Stimulated activated CD8-positive, alpha-beta memory T cell treated with anti-CD3 and anti-CD28 coated beads, Interleukin-4, amount 100 ng/mL, for 24 hours (primary cell): Measurements from ENCODE around the gene RABGGTA.

Experiments
- DNase-seq: peaks from one replicate; pipeline ENCODE4 v3.0.0-alpha.2; 2020; ENCODE audit warnings: low read depth

The RABGGTA gene

GRCh38 chr14:24271134-24271833, at the start of gene RABGGTA:
TSS of gene RABGGTA (minus strand) at chr14:24271597. CDS start at chr14:24271115, 482 bp downstream.
- peak; percentile 78 for DNase-seq

- no peak for DNase-seq
These were observed 45.9 kb upstream of the RABGGTA start for GRCh38 chr14:24317141-24317928.

GRCh38 chr14:24316597-24316950, 45.2 kb upstream of the RABGGTA start:
- DNase-seq: no peak

GRCh38 chr14:24315807-24316596, 44.6 kb upstream of the RABGGTA start:
- DNase-seq: no peak

GRCh38 chr14:24315243-24315806, 43.9 kb upstream of the RABGGTA start:
- no peak for DNase-seq

- no peak for DNase-seq
These were observed 43.2 kb upstream of the RABGGTA start for GRCh38 chr14:24314377-24315193.

GRCh38 chr14:24313913-24314312, 42.5 kb upstream of the RABGGTA start:
- no peak for DNase-seq

- no peak for DNase-seq
These were observed 41.5 kb upstream of the RABGGTA start for GRCh38 chr14:24312736-24313507.

- DNase-seq: no peak
These were observed 40.6 kb upstream of the RABGGTA start for GRCh38 chr14:24311837-24312615.

GRCh38 chr14:24310646-24311604, 39.5 kb upstream of the RABGGTA start, which contains the start of gene LTB4R:
TSS of gene LTB4R (plus strand) at chr14:24311502. CDS start at chr14:24315652, 4,150 bp downstream.
- peak; percentile 47 for DNase-seq

- DNase-seq: no peak
These were observed 38.9 kb upstream of the RABGGTA start for GRCh38 chr14:24310265-24310645.

GRCh38 chr14:24309538-24310264, 38.3 kb upstream of the RABGGTA start, which contains the start of gene LTB4R2:
TSS of gene LTB4R2 (plus strand) at chr14:24310140. CDS start at chr14:24310665, 525 bp downstream.
- DNase-seq: no peak

- DNase-seq: no peak
These were observed 37.1 kb upstream of the RABGGTA start for GRCh38 chr14:24308342-24309124.

GRCh38 chr14:24307575-24308341, 36.4 kb upstream of the RABGGTA start, which contains the start of gene CIDEB:
TSS of gene CIDEB (minus strand) at chr14:24307977. CDS start at chr14:24307858, 119 bp downstream.
- peak; percentile 38 for DNase-seq

- DNase-seq: no peak
These were observed 35.8 kb upstream of the RABGGTA start for GRCh38 chr14:24307156-24307574.

- no peak for DNase-seq
These were observed 32.6 kb upstream of the RABGGTA start for GRCh38 chr14:24304019-24304387.
